HG03066 (cell line): ENCODE results near the gene TBC1D10A.

ENCODE experiments used
- ATAC-seq: cut with Tn5 transposase; IDR thresholded peaks from one replicate; pipeline ENCODE4 v1.9.1; 2021; ENCODE audit warnings: low read depth; ENCODE audit not compliant: unreplicated experiment

The TBC1D10A gene

DNA sequence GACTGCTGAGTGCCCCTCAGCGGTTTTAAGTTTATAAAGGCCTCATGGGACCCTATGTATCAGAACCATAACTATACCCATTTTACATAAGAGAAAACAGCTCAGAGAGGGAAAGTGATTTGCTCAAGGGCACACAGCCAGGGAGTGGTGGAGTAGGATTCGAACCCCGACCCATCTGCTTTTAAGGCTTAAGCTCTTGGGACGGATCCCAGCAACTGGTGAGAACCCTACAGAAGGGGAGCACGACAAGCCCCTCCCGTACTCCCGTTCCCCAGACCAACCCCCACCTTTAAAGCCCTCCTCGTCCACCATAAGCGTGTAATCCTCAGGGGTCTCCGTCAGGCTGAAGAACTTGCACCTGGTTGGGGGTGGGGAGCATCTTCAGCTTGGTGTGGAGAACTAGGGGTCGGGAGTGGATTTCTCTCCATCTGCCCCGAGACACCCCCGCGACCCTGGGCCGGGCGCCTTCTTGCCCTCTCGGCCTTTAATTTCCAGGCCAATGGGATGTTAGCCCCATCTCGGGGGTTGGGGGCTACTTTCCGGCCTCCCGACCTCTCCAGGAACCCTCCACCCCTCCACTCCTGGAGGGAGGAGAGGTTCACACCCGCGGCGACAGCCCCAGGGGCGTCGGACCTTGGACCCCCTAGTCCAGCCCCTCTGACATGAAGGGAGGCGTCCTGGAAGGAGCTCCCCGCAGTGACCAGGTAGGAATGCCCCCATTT lies 38.2 kb downstream of the TBC1D10A start:
- no peak for ATAC-seq

DNA sequence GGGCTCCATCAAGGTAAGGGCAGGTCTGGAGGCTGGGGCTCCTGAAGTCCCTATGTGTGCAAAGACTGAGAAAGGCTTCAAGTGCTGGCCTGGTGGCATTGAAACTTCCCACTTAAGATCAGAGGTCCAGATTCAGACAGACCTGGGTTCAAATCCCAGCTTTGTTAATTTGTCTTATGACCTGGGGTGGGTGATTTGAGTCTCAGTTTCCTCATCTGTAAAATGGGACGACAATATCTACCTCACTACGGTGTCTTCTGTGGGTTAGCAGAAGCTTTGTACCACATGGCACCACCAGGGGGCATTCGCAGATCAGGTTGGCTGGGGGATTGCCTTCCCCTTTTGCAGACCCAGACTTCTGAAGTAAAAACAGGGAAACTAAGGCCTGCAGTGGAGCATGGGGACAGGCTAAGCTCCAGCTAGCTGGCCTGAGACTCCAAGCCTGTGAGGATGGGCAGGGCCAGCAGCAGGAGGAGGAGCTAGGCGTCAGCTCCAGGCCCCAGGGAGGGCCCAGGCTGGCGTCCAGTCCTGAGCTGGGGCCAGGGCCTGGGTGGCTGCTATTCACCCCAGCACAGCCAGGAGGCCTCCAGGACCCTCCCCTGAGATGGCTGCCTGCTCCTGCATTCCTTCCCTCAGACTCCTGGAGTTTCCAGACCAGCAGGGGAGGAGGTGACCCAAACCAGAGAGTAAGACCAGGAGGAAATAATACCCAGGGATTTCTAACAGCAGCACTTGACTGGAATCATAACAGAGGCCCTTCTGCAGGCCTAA lies 38.9 kb downstream of the TBC1D10A start:
- ATAC-seq = no peak

DNA sequence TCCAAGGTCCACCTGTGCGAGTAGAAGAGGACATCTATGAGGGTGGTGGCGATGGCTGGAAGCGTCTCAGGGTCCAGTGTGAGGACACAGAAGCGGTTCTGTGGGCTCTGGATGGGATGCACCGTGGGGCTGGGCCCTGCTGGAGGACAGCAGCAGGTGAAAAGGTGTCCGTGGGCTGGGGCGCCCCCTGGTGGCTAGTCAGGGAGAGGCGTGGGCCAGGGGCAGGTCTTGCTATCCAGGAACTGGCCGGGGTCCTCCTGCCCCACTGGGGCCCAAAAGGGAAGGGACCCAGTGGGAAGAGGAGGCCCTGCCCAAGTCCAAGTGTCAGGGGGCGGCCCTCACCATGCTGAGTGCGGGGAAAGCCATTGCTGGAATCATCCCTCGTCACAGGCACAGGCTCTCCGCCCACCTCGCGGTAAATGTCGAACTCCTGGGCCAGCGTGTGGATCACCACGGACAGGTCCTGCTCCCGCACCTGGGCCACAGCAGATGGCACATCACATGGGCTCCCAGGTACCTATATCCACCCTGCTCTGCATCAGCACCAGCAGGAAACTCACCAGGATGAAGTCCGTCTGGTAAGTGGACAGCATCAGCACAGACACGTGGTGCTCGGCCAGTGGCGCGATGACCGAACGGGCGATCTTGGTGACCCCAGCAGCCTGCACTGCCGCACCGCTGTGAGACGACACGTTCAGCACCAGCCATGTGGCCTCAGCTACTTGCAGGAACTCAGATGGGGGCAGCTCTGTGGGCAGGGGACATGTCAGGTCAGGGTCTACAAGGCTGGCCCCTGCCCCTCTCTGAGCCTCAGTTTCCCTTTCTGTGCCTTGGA lies 39.7 kb downstream of the TBC1D10A start:
- ATAC-seq = no peak

DNA sequence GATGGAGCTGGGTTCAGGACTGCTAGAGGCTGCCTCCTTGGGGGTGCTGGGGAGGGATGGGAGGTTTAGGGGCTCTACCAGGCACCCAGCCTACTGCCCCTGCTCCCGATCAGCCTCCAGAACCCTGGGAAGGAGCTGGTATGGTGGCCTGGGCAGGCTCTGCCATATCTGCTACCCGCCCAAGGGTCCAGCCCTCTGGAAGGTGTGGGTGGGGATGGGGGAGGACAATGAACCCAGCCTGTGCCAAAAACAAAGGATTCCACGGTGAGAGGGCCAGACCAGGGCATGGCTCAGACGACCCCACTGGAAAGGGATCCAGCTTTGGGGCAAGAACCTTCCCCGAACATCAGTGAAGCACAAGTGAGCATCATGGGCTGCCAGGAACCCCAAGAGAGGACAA lies 40.4 kb downstream of the TBC1D10A start:
- ATAC-seq = no peak

DNA sequence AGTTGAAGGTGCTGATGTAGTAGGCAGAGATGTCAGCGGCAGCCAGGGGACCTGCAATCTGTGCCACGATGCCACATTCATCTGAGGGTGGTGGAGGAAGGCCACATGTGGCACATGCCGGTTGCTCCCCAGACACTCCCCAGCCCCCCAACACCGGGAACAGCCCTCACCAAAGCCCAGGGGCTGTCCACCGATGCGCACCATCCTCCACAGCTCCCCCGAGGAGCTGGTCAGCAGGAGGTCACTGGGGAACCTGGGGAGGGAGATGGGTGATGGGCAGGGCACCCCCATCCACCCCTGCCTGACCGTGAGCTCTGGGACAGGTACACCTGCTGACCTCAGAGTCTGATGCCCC lies 40.9 kb downstream of the TBC1D10A start:
- no peak for ATAC-seq

DNA sequence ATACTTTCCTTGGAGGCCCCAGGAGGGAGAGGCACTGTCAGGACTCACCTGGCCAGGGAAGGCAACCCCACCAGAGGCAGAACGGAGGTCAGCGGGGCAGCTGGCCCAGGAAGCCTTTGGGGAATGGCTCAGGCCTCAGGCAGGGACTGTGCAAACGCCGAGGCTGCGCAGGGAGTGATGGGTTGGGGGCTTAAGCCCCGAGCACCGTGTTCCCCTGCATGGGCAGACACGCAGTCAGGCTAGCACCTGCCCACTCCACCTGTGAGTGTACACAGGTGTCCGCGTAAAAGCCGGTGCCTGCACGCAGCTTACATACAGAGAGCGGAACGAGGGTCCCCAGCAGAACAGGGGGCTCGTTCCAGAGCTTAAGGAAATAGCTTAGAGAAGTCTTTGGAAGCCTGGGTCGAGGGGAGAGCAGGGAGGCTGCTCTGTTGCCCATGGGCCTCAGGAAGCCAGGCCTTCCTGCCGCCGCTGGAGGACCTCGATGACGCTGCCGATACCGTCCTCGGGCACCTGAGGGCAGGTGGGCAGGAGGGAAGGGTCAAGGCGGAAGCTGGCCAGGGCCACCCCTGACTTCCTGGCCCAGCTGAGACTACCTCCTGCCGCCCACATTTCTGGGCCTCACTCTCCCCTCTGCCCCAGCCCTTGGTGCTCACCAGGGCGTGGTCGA lies 41.4 kb downstream of the TBC1D10A start:
- no peak for ATAC-seq

DNA sequence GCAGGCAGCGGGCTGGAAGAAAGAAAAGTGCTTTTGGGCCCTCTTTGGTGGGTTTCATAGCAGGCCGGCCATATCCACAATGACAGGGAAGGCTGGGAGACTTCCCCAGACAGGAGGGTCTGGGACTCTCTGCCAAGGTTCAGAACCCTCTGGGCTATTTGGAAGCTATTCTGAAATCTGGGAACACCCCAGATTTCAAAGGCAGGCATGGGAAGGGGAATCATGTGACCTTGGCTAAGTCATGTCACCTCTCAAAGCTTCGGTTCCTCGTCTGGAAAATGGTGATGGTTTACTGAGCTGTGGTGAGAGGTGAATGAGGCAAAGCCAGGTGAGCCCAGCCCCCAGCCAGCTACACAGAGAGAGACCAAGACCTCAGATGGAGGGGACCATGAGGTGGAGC lies 42.1 kb downstream of the TBC1D10A start:
- ATAC-seq = no peak

DNA sequence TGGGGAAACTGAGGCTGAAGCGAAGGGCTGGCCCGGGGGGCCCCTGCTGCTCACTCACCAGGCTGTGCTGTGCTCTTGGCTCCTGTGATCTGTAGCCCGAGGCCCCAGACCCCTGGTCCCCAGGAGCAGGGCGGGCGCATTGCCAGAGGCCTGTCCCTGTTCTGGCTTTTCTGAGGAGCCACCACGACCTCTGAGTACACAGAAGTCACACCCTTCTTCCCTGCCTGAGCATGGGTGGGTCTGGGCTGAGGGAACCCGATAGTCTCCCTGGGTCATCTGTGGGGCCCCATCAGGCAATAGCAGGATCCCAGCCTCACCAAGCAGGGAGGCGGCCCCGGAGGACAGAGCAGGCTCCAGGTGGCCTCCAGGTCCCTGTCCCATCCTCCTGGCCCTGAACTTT lies 42.6 kb downstream of the TBC1D10A start:
- ATAC-seq = no peak

DNA sequence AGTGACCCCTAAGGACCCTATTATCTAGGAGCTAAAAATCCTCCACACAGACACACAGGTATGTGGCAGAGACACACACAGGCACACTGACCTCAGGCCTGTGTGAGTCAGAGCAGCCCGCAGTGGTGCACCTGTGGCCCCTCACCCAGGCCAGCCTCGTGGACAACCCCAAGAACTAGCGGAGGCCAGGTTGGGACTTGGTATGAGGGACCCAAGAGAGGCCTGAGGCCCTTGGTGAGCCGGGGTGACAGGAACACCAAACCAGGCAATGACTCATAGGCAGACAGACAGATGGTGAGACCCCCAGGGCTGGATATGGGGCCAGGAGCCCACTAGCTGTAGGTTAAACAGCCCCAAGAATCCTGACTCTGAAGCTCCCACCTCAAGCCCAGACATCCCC lies 43.4 kb downstream of the TBC1D10A start:
- no peak for ATAC-seq

DNA sequence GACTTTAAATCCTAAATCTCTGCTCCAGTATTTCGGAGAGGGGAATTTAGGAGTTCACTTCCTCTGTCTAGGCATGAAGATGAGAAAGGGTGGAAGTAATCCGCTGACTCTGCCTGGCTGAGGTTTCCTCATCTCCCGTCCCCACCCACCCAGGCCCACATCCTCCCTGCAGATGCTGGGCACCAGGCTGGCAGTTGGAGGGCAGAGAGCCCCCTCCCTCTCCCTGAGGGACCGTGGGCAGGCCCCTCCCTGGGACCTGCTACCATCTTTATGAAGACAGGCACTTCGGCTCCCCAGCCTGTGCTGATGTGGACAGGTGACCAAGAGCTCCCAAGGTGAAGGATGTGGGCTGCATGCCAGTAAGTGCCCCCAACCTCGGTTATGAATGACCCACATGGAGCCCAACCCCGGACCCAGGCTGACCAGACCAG lies 44.1 kb downstream of the TBC1D10A start:
- no peak for ATAC-seq

DNA sequence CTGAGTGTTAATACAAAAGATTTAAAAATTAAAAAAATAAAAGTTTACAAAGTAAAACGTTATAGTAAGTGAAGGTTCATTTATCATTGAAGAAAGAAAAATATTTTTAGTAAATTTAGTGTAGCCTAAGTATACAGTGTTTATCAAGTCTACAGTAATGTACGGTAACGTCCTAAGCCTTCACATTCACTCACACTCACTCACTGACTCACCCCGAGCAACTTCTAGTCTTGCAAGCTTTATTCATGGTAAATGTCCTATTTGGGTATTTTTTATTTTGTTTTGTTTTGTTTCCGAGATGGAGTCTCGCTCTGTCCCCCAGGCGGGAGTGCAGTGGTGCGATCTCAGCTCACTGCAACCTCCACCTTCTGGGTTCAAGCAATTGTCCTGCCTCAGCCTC lies 46.2 kb downstream of the TBC1D10A start:
- ATAC-seq = no peak

DNA sequence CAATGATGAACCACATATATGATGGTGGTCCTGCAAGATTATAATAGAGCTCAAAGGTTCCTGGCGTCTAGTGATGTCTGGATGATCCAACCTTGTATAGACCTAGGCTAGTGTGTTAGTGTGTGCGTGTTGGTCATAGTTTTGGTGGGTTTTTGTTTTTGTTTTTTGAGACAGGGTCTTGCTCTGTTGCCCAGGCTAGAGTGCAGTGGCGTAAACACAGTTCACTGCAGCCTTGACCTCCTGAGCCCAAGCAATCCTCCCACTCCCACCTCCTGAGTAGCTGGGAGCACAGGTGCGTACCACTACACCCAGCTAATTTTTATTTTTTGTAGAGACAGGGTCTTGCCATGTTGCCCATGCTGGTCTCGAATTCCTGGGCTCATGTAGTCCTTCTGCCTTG lies 46.8 kb downstream of the TBC1D10A start:
- no peak for ATAC-seq

DNA sequence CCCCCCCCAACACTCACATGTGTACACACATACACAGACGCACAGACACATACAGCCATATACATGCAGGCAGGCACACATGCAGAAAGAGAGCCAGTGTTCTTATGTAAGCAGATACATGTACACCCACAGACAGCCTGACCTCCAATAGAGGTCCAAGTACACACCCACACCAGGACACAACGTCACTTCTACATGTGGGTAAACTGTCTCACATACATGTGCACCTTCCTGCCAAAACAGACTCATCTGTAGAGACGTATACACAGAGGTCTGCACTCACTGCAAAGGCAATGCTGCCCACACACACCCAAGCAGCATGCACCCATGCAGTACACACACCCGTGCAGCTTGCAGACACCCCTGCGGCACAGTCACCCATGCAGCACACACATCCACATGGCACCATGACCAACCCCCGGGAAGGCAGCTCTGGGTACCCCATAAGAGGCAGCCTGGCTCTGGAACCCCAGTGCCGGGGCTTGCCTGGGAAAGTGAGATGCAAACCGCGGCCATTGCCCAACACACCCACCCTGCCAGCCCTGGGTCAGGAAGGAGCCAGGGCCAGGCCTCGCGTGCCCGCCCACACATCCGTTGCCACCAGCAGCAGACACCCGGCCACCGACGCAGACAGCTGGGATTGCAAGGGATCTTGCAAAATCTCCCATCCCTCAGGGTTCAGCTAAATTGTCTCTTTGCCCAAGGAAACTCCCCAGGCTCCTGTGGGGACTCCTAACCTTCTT lies 47.5 kb downstream of the TBC1D10A start:
- no peak for ATAC-seq

DNA sequence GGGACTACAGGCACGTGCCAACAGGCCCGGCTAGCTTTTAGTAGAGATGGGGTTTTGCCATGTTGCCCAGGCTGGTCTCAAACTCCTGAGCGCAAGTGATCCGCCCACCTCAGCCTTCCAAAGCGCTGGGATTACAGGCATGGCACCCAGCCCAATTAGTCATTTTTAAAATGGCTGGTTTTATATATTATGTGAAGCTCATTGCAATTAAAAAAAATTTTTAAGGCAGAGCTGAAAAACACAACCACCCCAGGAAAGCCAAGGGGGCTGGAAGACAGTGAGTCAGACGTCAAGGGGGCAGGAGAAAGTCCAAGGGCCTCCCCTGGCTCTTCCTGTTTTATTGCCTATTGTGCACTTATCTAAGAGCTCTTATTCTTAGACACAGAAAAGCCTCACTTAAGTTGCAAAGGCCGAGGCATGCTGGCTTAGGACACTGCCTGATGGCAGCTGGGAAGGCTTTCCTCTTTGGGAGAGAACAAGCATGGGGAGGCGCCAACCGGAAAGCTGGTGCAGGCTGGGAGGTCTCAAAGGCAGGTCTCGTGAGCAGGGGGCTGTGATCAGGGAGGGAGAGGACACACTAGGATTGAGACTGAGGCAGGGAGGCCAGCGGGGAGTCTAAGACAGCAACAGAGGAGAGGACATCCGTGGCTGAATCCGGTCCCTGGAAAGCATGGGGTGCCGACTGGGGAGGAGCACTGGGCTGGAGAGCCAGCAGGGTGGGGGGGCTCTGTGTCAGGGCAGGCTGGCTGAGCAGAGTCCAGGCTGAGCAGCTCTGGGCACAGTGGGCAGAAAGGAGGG lies 49.0 kb downstream of the TBC1D10A start:
- ATAC-seq = no peak

DNA sequence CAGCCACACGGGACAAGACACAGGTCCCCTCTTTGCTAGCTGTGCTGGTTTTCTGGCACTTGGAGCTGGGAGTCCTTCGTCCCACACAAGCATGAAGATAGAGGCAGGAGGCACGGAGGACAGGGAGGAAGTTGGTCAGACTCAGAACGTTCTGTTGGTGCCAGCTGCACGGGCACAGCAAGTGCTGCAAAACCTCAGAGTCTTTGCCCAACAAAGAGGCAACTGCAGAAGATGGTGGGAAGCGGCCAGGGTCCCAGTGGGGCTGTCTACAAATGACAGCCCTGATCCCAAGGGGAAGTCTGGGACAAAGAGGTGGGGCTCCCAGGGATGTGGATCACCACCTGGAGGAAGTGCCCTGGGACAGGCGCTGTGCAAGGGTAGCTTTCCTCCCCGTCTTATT lies 50.7 kb downstream of the TBC1D10A start:
- ATAC-seq = no peak

DNA sequence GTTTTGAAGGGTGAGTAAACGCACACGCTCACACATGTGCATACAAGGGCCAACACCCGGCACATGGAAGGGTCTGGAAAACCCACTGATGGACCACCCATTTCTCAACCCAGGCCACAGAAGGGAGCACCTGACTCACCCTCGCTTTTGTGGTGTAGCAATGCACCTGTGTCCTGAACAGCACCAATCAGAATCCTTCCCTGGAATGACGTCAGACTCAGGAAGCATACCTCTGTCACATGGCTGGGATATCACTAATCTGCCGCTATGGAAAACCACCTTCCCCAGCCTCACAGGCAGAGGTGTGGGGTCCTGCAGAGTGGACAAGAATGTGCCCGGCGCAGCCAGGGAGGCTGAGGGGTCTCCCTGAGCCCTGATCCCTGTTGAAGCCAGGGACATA lies 51.1 kb downstream of the TBC1D10A start:
- no peak for ATAC-seq

DNA sequence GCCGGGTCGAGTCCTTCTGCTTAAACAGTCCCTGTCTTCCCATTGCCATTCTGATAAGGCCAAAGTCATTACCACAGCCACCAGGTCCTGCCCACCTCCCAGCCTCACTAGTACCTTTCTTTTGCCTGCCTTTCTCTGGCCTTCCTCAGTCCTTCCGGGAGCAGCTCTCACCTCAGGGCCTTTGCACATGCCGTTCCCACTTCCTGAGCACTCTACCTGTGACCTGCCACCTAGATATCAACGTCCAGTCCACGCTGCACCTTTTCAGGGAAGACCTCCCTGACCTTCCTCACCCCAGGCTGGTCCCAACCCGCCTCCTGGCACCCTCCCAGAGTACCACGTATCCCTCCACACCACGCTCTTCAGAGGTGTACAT lies 52.3 kb downstream of the TBC1D10A start:
- no peak for ATAC-seq

DNA sequence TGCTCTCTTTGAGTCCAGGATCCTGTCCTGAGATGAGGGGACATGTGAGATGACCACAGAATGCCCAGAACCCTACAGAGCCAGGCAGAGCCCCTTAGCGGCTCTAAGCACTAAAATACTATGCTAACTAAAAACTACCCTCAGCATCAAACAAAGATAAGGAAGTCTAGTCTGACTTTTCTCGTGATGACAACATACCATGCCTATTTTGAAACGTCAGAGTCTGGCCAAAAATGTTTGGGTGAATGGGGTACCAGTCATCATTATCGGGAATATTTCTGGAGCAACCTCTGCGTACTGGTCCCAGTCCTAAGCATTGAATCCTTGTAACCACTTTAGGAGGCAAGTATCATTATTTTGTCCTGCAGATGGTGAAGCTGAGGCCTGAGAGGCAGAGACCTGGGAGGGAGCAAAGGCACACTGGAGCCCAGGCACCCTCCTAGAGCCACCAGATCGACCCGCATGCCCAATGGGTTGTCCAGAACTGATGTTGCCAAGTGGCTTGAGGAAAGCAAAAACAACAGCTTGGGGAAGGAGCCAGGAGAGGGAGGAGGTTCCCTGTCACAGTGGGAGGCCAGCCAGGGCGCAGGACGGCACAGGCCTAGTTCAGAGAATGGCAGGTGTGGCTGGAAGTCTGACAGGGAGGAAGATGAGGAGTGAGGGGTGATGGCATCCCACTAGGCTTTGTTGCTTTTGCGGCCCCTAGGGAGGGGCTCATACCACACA lies 52.9 kb downstream of the TBC1D10A start:
- ATAC-seq = no peak
